Activated CD8-positive, alpha-beta memory T cell treated with anti-CD3 and anti-CD28 coated beads for 48 hours (primary cell): ENCODE measurements around the gene NEDD9.

Source experiments
- DNase-seq, 3 experiments: peaks; one replicate each; pipeline ENCODE4 v3.0.0-alpha.2; 2020; ENCODE audit warnings: low read depth in 2 of 3, low spot score in 2 of 3

NEDD9 gene

GRCh38 chr6:11202513-11203305 lies 29.8 kb downstream of the NEDD9 start:
- no peak for DNase-seq

- no peak for DNase-seq
Observed at GRCh38 chr6:11201772-11202512, 30.5 kb downstream of the NEDD9 start.

- DNase-seq, result no peak
Observed at GRCh38 chr6:11201015-11201414, 31.5 kb downstream of the NEDD9 start.

- no peak for DNase-seq
Observed at GRCh38 chr6:11200356-11200755, 32.1 kb downstream of the NEDD9 start.

- DNase-seq, result no peak
Observed at GRCh38 chr6:11198663-11199603, 33.5 kb downstream of the NEDD9 start.

GRCh38 chr6:11197850-11198249 lies 34.6 kb downstream of the NEDD9 start:
- no peak for DNase-seq

GRCh38 chr6:11197175-11197536 lies 35.3 kb downstream of the NEDD9 start:
- no peak for DNase-seq

GRCh38 chr6:11196511-11197174 lies 35.8 kb downstream of the NEDD9 start:
- DNase-seq, result no peak

GRCh38 chr6:11194356-11195218 lies 37.9 kb downstream of the NEDD9 start:
- DNase-seq, result no peak

- no peak for DNase-seq
Observed at GRCh38 chr6:11193434-11193833, 39.0 kb downstream of the NEDD9 start.

- no peak for DNase-seq
Observed at GRCh38 chr6:11192167-11192566, 40.3 kb downstream of the NEDD9 start.

GRCh38 chr6:11190625-11191245 lies 41.7 kb downstream of the NEDD9 start:
- DNase-seq, result no peak

- DNase-seq, result no peak
Observed at GRCh38 chr6:11189865-11190624, 42.4 kb downstream of the NEDD9 start.

- no peak for DNase-seq
Observed at GRCh38 chr6:11188161-11188915, 44.1 kb downstream of the NEDD9 start.

GRCh38 chr6:11187301-11187700 lies 45.2 kb downstream of the NEDD9 start:
- no peak for DNase-seq

- no peak for DNase-seq
Observed at GRCh38 chr6:11185204-11185842, 47.1 kb downstream of the NEDD9 start.

GRCh38 chr6:11183761-11184362 lies 48.6 kb downstream of the NEDD9 start:
- DNase-seq, result no peak
